GM10266 (cell line): ENCODE data around the gene PCDH8.
A peak's percentile ranks its signal among the peaks of the same experiment; 100 is the strongest.

Source experiments
- DNase-seq: peaks from one replicate; pipeline ENCODE4 v3.0.0; 2012; ENCODE audit errors: extremely low spot score
- CTCF ChIP-seq: IDR thresholded peaks from 2 replicates; pipeline ENCODE4 v1.5.1; 2012; ENCODE audit warnings: mild to moderate bottlenecking, low read depth; ENCODE audit not compliant: control insufficient read depth, insufficient read depth; ENCODE audit errors: missing control alignments

PCDH8 gene

GRCh38 chr13:52850072-52850395 lies 1.6 kb upstream of the PCDH8 start:
- no peak for DNase-seq
- no peak for TF ChIP-seq CTCF

- TF ChIP-seq CTCF, result no peak
- no peak for DNase-seq
Observed at GRCh38 chr13:52849291-52850071, 1.0 kb upstream of the PCDH8 start.

DNA sequence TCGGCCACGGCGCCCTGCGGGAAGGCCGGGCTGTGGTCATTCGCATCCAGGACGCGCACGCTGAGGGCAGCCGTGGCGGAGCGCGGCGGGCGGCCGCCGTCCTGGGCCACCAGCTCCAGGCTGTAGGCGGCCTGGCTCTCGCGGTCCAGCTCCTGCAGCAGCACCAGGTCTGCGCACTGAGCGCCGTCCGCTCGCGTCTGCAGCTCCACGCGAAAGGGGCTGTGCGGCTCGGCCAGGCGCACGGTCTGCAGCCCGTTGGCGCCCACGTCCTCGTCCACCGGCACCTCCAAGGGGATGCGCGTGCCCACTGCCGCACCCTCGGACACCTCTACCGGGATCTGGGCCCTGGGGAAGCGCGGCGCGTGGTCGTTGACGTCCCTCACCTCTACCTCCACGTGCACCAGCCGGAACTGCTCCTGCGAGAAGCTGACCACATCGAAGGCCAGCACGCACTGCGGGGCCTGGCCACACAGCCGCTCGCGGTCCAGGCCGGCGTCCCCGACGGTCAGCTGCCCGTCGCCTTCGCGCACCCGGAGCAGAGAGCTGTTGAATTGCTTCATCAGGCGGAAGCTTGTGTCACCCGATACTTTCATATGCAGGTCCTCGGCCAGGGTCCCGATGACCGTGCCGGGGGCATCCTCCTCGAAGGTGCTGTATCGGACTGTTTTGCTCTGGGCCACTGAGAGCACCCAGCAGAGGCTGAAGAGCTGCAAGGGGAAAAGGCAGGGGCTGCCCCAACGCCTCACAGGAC lies 583 bp downstream of the PCDH8 start:
- no peak for TF ChIP-seq CTCF

GRCh38 chr13:52847322-52847681 lies 1.1 kb downstream of the PCDH8 start:
- DNase-seq, result no peak
- no peak for TF ChIP-seq CTCF

More for the DNA sequence above, 583 bp downstream of the PCDH8 start:
- peak; percentile 35 for DNase-seq

DNA sequence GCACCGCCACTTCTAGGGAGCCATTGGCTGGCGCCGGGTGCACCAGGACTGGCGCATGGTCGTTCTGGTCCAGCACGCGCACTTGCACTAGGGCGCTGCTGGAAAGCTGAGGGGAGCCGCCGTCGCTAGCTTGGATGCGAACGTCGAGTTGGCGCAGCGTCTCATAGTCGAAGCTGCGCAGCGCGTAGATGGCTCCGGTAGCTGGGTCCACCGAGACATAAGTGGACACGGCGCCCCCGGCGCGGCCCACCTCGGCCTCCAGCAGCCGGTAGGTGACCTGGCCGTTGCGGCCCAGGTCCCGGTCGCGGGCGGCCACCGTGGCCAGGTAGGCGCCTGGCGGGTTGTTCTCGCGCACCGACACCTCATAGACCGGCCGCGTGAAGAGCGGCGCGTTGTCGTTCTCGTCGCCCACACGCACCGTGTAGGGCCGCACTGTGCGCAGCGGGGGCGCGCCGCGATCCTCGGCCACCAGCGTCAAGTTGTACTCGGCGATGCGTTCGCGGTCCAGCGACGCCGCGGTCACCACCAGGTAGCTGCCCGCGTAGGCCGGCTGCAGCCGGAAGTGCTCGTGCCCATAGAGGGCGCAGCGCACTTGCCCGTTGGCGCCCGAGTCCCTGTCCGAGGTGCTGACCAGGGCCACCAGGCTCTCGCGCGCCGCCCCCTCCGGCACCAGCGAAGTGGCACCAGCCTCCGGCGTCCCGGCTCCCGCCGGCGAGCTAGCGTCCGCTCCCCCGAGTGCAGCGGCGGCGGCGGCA lies 1.7 kb downstream of the PCDH8 start:
- peak; percentile 42 for DNase-seq

DNA sequence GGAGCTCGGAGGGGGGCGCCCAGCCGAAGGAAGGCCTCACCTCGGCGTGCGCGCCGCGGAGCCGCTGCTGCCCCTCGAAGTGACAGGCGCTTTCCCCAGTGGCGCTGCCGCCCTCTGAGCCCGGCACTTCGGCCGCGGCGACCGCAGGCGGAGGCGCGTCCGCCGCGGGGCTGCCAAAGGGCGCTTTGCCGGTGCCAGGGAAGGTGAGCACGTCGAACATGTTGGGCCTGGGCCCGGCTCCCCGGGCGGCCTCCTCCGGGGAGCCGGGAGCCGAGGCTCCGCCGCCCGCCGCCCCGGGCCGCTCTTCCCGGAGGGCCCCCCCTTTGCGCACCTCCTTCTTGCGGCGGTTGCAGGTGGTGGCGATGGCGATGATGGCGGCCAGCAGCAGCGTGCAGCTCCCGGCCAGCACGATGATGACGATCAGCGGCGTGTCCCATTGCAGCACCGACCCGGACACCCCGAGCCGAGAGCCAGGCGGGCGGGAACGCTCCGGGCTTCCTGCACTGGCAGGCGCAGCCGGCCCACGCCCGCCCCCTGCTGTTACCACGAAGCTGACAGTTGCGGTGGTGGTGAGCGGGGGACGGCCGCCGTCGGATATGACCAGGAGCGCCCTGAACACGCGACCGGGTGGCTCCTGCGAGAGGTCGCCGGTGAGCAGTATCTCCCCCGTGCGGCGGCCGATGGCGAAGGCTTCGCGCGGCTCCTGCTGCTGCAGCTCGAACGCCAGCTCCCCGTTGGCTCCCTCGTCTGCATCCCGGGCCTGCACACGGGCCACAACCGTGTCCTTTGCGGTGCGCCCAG lies 2.5 kb downstream of the PCDH8 start:
- DNase-seq, result peak; percentile 61
- no peak for TF ChIP-seq CTCF

More for the DNA sequence above, 1.7 kb downstream of the PCDH8 start:
- no peak for TF ChIP-seq CTCF
